DOHH2 (cell line): Measurements from ENCODE around the gene PDC.

ENCODE experiments used
- EZH2phosphoT487 ChIP-seq: fragments of 200-600 bp; sonication (generic); IDR thresholded peaks from 2 replicates; pipeline ENCODE4 v1.6.1; 2017; ENCODE audit warnings: borderline replicate concordance, mild to moderate bottlenecking, antibody characterized with exemption, low read length, moderate library complexity, mixed read lengths
- TF ChIP-seq, protein P1 (sequence below): fragments of 200-600 bp; sonication (generic); IDR thresholded peaks from one replicate; pipeline ENCODE4 v1.5.1; 2014; ENCODE audit warnings: antibody characterized with exemption, mild to moderate bottlenecking, low read depth, low read length; ENCODE audit not compliant: poor library complexity, severe bottlenecking

DNA sequence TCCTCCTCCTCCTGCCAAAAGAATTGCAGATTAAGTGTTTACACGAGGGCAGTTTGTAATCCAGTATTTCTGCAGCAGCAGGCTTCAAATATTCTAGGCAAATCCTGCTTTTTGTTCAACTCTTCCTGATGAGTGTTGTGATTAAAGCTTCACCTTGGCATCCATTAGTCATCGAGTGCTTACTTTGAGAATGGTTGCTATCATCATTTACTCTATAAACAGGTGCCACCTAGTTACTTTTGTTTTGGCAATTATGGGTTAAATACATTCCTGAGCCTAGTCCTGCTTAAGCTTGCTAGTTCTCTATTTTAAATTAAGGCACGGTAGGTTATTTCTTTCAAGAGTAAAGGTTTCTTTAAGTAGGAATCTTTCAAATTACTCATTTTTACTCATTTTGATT, 20.3 kb downstream of the PDC start:
- TF ChIP-seq, protein P1, sequence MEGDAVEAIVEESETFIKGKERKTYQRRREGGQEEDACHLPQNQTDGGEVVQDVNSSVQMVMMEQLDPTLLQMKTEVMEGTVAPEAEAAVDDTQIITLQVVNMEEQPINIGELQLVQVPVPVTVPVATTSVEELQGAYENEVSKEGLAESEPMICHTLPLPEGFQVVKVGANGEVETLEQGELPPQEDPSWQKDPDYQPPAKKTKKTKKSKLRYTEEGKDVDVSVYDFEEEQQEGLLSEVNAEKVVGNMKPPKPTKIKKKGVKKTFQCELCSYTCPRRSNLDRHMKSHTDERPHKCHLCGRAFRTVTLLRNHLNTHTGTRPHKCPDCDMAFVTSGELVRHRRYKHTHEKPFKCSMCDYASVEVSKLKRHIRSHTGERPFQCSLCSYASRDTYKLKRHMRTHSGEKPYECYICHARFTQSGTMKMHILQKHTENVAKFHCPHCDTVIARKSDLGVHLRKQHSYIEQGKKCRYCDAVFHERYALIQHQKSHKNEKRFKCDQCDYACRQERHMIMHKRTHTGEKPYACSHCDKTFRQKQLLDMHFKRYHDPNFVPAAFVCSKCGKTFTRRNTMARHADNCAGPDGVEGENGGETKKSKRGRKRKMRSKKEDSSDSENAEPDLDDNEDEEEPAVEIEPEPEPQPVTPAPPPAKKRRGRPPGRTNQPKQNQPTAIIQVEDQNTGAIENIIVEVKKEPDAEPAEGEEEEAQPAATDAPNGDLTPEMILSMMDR: no peak
- TF ChIP-seq EZH2phosphoT487: no peak
